ENCODE measurements around the gene DEK. TPM values are rescaled to one million over a fixed set of nuclear protein-coding genes. Genes with fewer than 3 reads are reported as not detected.

Gene DEK
- total RNA-seq, 1 experiment from 2014 or later: 234 TPM

DNA sequence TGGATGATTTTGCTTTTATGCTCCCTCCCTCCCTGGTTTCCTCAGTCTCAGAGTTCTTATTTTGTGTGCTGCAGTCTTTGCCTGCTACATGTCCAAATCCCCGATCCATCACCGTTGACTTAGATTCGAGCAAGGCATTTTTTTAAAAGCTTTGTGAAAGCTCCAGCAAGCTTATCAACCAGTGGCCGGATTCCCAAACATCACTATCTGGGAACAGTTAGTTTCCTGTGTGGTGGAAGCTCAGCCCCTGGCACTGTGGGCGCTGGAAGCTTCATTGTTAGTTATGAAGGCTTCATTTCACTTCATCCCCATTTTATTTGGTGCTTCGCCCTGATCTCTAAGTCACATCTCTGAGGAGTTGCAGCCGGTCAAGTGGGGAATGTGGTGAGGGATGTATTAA lies 44.7 kb downstream of the DEK start:
- H3K4me3 ChIP-seq (ENCODE audit: low read depth, low read length, poor library complexity, severe bottlenecking): no peak overlapping the region
- no peak overlapping the region for H3K27ac ChIP-seq (ENCODE audit: low read depth, low read length, poor library complexity, severe bottlenecking)
- no peaks in the 10 kb centered on the region for H3K4me1 ChIP-seq (ENCODE audit: insufficient read depth, low read length, poor library complexity, severe bottlenecking)
- peaks cover 33% of the 10 kb centered on the region for H3K36me3 ChIP-seq (ENCODE audit: insufficient read depth, low read length, poor library complexity, severe bottlenecking)
- no peaks in the 10 kb centered on the region for H3K27me3 ChIP-seq (replicated peaks; ENCODE audit: insufficient read depth, low read depth, low read length, poor library complexity)
- H3K9me3 ChIP-seq (ENCODE audit: low read depth, low read length, poor library complexity, severe bottlenecking): no peaks in the 10 kb centered on the region
- CTCF ChIA-PET: no interaction called here
- POLR2A ChIA-PET (ENCODE audit: low non-redundant PET): no interaction called here
- TF ChIP-seq, protein P1, sequence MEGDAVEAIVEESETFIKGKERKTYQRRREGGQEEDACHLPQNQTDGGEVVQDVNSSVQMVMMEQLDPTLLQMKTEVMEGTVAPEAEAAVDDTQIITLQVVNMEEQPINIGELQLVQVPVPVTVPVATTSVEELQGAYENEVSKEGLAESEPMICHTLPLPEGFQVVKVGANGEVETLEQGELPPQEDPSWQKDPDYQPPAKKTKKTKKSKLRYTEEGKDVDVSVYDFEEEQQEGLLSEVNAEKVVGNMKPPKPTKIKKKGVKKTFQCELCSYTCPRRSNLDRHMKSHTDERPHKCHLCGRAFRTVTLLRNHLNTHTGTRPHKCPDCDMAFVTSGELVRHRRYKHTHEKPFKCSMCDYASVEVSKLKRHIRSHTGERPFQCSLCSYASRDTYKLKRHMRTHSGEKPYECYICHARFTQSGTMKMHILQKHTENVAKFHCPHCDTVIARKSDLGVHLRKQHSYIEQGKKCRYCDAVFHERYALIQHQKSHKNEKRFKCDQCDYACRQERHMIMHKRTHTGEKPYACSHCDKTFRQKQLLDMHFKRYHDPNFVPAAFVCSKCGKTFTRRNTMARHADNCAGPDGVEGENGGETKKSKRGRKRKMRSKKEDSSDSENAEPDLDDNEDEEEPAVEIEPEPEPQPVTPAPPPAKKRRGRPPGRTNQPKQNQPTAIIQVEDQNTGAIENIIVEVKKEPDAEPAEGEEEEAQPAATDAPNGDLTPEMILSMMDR (conservative IDR thresholded peaks at IDR 0.05; ENCODE audit: low read depth, low read length): no peak
- TF ChIP-seq EZH2 (IDR thresholded peaks at IDR 0.05; ENCODE audit: borderline replicate concordance, low read depth, low read length, poor library complexity, severe bottlenecking): no peak
- no peak for DNase-seq (ENCODE audit: low spot score)
- no TSS peak for BruUV-seq (replicated peaks)
- intact Hi-C loops (cut with micrococcal nuclease; ENCODE audit: unreplicated experiment): no loop called here

DNA sequence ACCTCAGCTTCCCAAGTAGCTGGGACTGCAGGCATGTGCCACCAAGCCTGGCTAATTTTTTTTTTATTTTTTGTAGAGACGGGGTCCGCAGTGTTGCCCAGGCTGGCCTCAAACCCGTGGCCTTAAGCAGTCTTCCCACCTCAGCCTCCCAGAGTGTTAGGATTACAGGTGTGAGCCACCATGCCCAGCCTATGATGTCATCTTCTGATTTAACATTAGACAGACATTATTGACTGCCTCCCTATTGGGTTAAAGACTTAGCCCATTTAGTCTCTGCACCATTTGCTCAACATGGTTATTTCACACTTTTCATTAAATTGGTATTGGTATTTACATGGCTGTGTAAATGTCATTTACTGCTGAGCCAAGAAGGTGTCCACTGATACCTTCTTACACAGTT lies 46.1 kb downstream of the DEK start:
- no peaks in the 10 kb centered on the region for H3K4me1 ChIP-seq (ENCODE audit: insufficient read depth, low read length, poor library complexity, severe bottlenecking)
- POLR2A ChIA-PET (ENCODE audit: low non-redundant PET): no interaction called here
- BruUV-seq (replicated peaks): no TSS peak
- H3K9me3 ChIP-seq (ENCODE audit: low read depth, low read length, poor library complexity, severe bottlenecking): no peaks in the 10 kb centered on the region
- no peaks in the 10 kb centered on the region for H3K27me3 ChIP-seq (replicated peaks; ENCODE audit: insufficient read depth, low read depth, low read length, poor library complexity)
- intact Hi-C loops (cut with micrococcal nuclease; ENCODE audit: unreplicated experiment): no loop called here
- TF ChIP-seq EZH2 (IDR thresholded peaks at IDR 0.05; ENCODE audit: borderline replicate concordance, low read depth, low read length, poor library complexity, severe bottlenecking): no peak
- TF ChIP-seq, protein P1 (conservative IDR thresholded peaks at IDR 0.05; ENCODE audit: low read depth, low read length): no peak
- H3K4me3 ChIP-seq (ENCODE audit: low read depth, low read length, poor library complexity, severe bottlenecking): no peak overlapping the region
- H3K27ac ChIP-seq (ENCODE audit: low read depth, low read length, poor library complexity, severe bottlenecking): no peak overlapping the region
- CTCF ChIA-PET: no interaction called here
- peaks cover 19% of the 10 kb centered on the region for H3K36me3 ChIP-seq (ENCODE audit: insufficient read depth, low read length, poor library complexity, severe bottlenecking)
- DNase-seq (ENCODE audit: low spot score): no peak

DNA sequence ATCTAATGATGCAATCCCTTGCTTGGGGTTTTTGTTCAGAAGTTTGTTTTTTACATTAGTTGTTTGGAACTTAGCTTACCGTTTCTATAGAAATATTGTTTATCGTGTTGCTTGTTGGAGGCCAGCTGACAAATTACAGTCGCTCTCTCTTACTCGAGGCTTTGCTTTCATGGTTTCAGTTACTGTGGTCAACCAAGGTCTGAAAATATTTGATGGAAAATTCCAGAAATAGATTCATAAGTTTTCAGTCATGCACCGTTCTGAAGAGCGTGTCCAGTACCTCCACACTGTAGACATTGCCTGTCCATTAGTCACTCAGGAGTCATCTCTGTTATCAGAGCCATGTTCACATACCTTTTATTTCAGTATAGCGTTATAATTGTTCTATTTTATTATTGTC lies 47.9 kb downstream of the DEK start:
- CTCF ChIA-PET: no interaction called here
- peaks cover 4% of the 10 kb centered on the region for H3K36me3 ChIP-seq (ENCODE audit: insufficient read depth, low read length, poor library complexity, severe bottlenecking)
- BruUV-seq (replicated peaks): no TSS peak
- H3K4me1 ChIP-seq (ENCODE audit: insufficient read depth, low read length, poor library complexity, severe bottlenecking): no peaks in the 10 kb centered on the region
- DNase-seq (ENCODE audit: low spot score): no peak
- H3K27me3 ChIP-seq (replicated peaks; ENCODE audit: insufficient read depth, low read depth, low read length, poor library complexity): no peaks in the 10 kb centered on the region
- H3K9me3 ChIP-seq (ENCODE audit: low read depth, low read length, poor library complexity, severe bottlenecking): no peaks in the 10 kb centered on the region
- TF ChIP-seq, protein P1 (conservative IDR thresholded peaks at IDR 0.05; ENCODE audit: low read depth, low read length): no peak
- TF ChIP-seq EZH2 (IDR thresholded peaks at IDR 0.05; ENCODE audit: borderline replicate concordance, low read depth, low read length, poor library complexity, severe bottlenecking): no peak
- intact Hi-C loops (cut with micrococcal nuclease; ENCODE audit: unreplicated experiment): no loop called here
- no peak overlapping the region for H3K27ac ChIP-seq (ENCODE audit: low read depth, low read length, poor library complexity, severe bottlenecking)
- POLR2A ChIA-PET (ENCODE audit: low non-redundant PET): no interaction called here
- no peak overlapping the region for H3K4me3 ChIP-seq (ENCODE audit: low read depth, low read length, poor library complexity, severe bottlenecking)

Data from A673 (cell line).